SJSA1 (cell line): ENCODE measurements around the gene PITX3. TPM values are rescaled to one million over a fixed set of nuclear protein-coding genes. Genes with fewer than 3 reads are reported as not detected.
"Not testable (repeated sequence)": the region's sequence is repeated elsewhere in the genome, so short reads cannot be mapped to it uniquely, and the experiment has no call there.

ENCODE experiments used
- DNase-seq, 2 experiments: peaks; one replicate each; pipeline ENCODE4 v3.0.0-alpha.2; 2015 to 2020; ENCODE audit warnings: low spot score in 2 of 2, low read depth in 1 of 2
- H3K27ac ChIP-seq: fragments of 250-450 bp; sonication (Bioruptor Pico); 2 replicates; pipeline ENCODE4 v1.5.1; 2020; ENCODE audit warnings: mild to moderate bottlenecking, moderate library complexity
- H3K27me3 ChIP-seq: fragments of 250-450 bp; sonication (Bioruptor Pico); replicated peaks from 2 replicates; pipeline ENCODE4 v1.5.1; 2020; ENCODE audit warnings: mild to moderate bottlenecking, moderate library complexity
- H3K36me3 ChIP-seq: fragments of 250-450 bp; sonication (Bioruptor Pico); 2 replicates; pipeline ENCODE4 v1.5.1; 2020; ENCODE audit warnings: mild to moderate bottlenecking
- H3K4me1 ChIP-seq: fragments of 250-450 bp; sonication (Bioruptor Pico); replicated peaks from 2 replicates; pipeline ENCODE4 v1.6.1; 2021; ENCODE audit warnings: mild to moderate bottlenecking
- H3K4me3 ChIP-seq: fragments of 250-450 bp; sonication (Bioruptor Pico); 2 replicates; pipeline ENCODE4 v1.5.1; 2020; ENCODE audit warnings: mild to moderate bottlenecking
- H3K9me3 ChIP-seq: fragments of 250-450 bp; sonication (Bioruptor Pico); replicated peaks from 2 replicates; pipeline ENCODE4 v1.5.1; 2020; ENCODE audit warnings: mild to moderate bottlenecking
- total RNA-seq: library from RNA; depleted of rRNA; stranded (reverse); fragments of >200 nt; shearing (Covaris generic); gene quantifications from 2 replicates; pipeline ENCODE4 v1.2.3, GENCODE V29; 2014

Gene PITX3
- total RNA-seq, 1 experiment from 2014 or later: not detected

DNA sequence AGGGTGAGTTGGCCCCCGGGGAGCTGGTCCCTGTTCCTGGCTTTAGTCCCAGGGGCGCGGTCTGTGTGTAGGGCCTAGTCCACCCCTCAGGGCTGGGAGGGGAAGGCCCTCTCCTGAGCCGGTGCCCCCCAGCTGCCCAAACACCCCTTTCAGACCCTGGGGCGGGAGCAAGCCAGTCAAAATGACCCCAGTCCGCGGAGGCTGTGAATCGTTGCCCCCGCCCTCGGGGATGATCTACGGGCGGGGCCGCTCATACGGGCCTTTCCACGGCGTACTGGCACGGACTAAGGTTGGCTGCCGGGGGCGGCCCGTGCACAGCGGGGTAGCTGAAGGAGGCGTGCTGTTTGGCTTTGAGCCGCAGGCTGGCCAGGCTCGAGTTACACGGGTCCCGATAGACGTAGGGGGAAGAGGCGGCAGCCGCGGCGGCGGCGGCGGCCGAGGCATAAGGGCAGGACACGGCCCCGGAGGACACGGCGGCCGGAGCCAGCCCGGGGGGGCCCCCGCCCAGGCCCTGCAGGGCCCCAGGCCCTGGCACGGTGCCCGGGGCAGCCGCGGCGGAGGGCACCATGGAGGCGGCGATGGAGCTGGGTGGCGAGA lies 10.9 kb downstream of the PITX3 start:
- Histone ChIP-seq H3K4me1 (peaks cover 29% of the 10 kb centered on the region), H3K36me3 (no peaks in the 10 kb centered on the region), H3K4me3 (peak overlapping the region; percentile 28), H3K27me3 (peaks cover 31% of the 10 kb centered on the region), H3K9me3 (0 out of 2 replicates have a peak, but pooled peaks cover 4% of the 10 kb centered on the region), H3K27ac (no peak overlapping the region)
- DNase-seq: peak in 1 of 2 experiments; percentile 65

DNA sequence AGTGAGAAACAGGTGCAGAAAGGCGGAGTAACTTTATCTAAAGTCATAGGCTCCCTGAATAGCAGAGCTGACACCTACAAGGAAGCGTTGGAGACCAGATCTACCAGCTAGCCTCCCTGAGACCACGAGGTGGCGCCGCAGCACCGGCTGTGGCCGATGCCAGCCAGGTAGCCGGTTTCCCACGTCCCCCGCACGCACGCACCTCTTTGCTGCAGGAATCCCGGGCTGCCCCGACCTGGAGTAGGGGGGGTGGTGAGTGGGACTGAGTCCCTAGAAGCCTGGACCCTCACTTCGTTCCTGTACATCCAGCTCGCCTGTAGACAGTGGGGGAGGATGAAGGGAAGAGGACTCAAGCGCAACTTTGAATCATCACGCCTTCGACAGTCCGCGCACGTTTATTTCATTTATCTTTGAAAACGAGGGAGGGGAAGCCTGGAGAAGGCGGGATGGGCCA lies 11.5 kb downstream of the PITX3 start:
- peaks cover 32% of the 10 kb centered on the region for H3K4me1 ChIP-seq
- no peaks in the 10 kb centered on the region for H3K36me3 ChIP-seq
- peak; percentile 74 to 76 for DNase-seq

DNA sequence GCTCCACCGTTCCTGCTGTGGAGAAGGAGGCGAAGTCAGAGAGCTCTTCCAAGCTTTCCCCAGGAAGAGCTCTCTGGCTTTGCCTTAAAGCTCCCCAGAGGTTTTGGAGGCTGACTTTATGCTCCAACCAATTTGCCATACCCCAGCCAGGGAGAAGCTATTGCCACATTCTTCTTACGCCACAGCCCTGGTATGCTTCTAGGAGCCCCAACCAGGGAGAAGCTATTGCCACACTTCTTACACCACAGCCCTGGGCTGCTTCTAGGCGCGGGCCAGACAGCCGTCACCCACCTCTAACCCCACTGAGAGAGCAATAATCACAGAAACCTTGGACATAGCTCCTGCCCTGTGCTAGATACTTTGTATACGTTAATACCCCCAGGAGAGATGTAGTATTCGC lies 14.3 kb downstream of the PITX3 start:
- H3K4me1 ChIP-seq: peaks cover 32% of the 10 kb centered on the region
- H3K9me3 ChIP-seq: 0 out of 2 replicates have a peak, but pooled peaks cover 4% of the 10 kb centered on the region
- peaks cover 38% of the 10 kb centered on the region for H3K27me3 ChIP-seq
- DNase-seq: no peak
- H3K4me3 ChIP-seq: no peak overlapping the region
- H3K27ac ChIP-seq: no peak overlapping the region
- no peaks in the 10 kb centered on the region for H3K36me3 ChIP-seq

More for the DNA sequence above, 11.5 kb downstream of the PITX3 start:
- peaks cover 31% of the 10 kb centered on the region for H3K27me3 ChIP-seq
- H3K4me3 ChIP-seq: peak overlapping the region; percentile 28
- 0 out of 2 replicates have a peak, but pooled peaks cover 4% of the 10 kb centered on the region for H3K9me3 ChIP-seq
- H3K27ac ChIP-seq: no peak overlapping the region

DNA sequence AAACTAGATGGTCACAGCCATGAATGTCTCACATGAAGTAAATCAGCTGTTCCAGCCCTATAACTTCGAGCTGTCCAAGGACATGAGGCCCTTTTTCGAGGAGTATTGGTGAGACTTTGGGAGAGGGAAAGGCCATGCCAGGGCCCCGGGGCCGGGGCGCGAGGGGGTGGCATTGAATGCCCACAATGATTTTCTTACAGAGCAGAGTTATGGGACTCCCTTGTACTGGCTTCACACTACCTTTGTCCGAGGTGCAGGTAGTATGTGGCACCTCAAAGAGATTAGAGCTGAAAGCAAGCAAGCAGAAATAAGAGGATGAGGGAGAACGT lies 14.8 kb downstream of the PITX3 start:
- Histone ChIP-seq H3K4me3 (no peak overlapping the region), H3K27ac (no peak overlapping the region), H3K36me3 (no peaks in the 10 kb centered on the region), H3K9me3 (0 out of 2 replicates have a peak, but pooled peaks cover 4% of the 10 kb centered on the region), H3K4me1 (peaks cover 32% of the 10 kb centered on the region), H3K27me3 (peaks cover 38% of the 10 kb centered on the region)
- no peak for DNase-seq

DNA sequence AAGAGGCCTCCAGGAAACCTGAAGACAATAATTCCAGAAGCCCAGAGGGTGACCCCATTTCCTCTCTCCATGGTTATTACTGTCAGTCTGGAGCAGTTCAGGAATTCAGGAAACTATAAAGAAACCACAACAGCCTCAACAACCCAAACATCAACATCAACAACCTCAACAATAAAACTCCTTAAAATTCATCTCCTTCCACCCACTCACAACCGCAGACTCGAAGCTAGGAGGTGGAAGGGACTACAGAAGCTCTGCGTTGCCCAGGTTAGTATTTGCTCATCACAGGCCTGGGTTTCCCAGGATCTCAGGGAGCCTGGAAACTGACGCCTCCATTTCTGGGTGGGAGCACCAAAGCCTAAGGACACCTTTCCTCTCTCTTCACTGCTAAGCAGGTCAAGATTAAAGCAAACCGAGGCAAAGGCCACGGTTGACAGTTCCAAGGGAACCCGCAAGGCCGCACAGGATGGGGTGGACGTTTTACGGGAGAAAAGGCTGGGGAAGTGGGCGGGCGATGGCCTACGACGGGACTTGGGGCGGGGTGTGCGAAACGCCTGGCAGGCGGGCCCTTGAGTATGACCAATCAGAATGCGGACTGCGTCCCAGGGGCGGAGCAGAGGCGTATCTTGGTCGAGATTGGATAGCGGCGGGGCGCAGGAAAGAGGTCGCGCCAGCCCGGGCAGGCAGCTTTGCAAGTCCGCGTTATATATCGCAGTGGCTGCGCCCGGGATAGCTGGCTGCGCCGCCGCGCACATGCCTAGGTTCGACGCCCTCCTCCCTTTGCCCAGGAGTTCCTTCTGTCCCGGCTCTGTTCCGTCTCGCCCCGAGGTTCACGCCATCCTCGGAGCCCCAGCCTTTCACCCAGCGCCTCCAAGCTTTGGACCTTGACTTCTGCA lies 15.4 kb downstream of the PITX3 start, which contains the start of gene ELOVL3:
TSS of gene ELOVL3 (plus strand) at position 654 of the 896 bp plus-strand sequence. CDS start 250 bp downstream, outside the sequence.
- Histone ChIP-seq H3K4me3 (no peak within 1 kb of the TSS; the same call in 1 of the 2 replicates), H3K4me1 (peaks cover 28% of the 10 kb centered on the region), H3K27ac (no peak within 1 kb of the TSS), H3K27me3 (peaks cover 35% of the 10 kb centered on the region), H3K9me3 (0 out of 2 replicates have a peak, but pooled peaks cover 3% of the 10 kb centered on the region), H3K36me3 (no peaks in the 10 kb centered on the region)
- DNase-seq: peak; percentile 74 to 93

DNA sequence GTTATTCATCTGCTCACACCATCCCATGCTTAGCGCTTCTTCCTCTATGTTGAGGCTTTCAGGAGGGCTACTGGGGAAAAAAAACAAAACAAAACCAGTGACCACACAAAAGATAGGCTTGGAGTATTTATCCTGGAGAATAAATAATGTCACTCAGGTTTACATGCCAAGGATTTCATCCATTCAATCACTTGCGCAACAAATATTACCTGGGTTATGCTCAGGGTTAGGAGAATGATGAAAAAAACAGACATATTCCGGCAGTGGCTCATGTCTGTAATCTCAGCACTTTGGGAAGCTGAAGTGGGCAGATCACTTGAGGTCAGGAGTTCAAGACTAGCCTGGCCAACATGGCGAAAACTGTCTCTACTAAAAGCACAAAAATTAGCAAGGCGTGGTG lies 18.5 kb downstream of the PITX3 start:
- H3K36me3 ChIP-seq: no peaks in the 10 kb centered on the region
- peaks cover 17% of the 10 kb centered on the region for H3K4me1 ChIP-seq
- H3K27me3 ChIP-seq: peaks cover 27% of the 10 kb centered on the region
- H3K27ac ChIP-seq: no peak overlapping the region
- DNase-seq: no peak
- no peak overlapping the region for H3K4me3 ChIP-seq
- H3K9me3 ChIP-seq: no peaks in the 10 kb centered on the region

DNA sequence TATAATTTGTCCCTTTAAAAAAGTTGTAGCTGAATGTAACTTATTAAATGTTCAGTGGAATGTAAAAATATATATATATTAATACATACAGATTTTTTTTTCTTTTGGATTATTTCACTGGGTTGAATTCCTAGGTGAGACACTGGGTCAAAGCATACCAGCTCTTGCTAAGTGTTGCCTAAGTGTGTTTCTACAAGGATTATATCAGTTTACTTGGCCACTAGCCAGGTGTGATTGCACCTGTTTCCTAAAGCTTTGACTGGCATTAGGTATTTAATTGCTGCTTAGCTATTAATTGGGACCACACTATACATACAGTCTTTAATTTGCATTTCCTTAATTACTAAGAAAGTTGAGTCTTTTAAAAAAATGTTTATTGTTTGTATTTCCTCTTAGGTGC lies 20.7 kb downstream of the PITX3 start:
- H3K27me3 ChIP-seq: peaks cover 25% of the 10 kb centered on the region
- no peaks in the 10 kb centered on the region for H3K9me3 ChIP-seq
- no peak for DNase-seq
- H3K36me3 ChIP-seq: no peaks in the 10 kb centered on the region
- H3K27ac ChIP-seq: no peak overlapping the region
- H3K4me1 ChIP-seq: peaks cover 7% of the 10 kb centered on the region
- H3K4me3 ChIP-seq: no peak overlapping the region

DNA sequence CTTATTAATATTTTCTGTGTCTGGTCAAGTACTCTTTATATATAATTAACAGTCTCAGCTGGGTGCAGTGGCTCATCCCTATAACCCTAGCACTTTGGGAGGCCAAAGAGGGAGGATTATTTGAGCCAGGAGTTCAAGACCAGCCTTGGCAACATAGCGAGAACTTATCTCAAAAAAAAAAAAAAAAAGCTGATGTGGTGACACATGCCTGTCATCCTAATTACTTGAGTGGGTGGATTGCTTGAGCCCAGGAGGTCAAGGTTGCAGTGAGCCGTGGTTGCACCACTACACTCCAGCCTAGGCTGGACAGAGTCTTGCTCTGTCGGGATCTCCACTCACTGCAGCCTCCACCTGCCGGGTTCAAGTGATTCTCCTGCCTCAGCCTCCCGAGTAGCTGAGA lies 21.9 kb downstream of the PITX3 start:
- H3K27ac ChIP-seq: no peak overlapping the region
- H3K36me3 ChIP-seq: no peaks in the 10 kb centered on the region
- peaks cover 25% of the 10 kb centered on the region for H3K27me3 ChIP-seq
- no peak for DNase-seq
- no peaks in the 10 kb centered on the region for H3K4me1 ChIP-seq
- H3K9me3 ChIP-seq: no peaks in the 10 kb centered on the region
- no peak overlapping the region for H3K4me3 ChIP-seq

DNA sequence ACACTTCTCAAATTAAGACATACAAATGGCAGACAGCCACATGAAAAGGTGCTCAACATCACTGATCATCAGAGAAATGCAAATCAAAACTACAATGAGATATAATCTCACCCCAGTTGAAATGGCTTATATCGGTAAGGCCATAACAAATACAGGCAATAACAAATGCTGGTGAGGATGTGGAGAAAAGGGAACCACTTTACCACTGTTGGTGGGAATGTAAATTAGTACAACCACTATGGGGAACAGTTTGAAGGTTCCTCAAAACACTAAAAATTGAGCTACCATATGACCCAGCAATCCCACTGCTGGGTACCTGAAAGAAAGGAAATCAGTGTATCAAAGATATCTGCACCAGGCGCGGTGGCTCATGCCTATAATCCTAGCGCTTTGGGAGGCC lies 27.7 kb downstream of the PITX3 start:
- H3K27ac ChIP-seq, H3K36me3 ChIP-seq, H3K4me1 ChIP-seq, H3K9me3 ChIP-seq, H3K27me3 ChIP-seq, DNase-seq, H3K4me3 ChIP-seq: not testable (repeated sequence)

DNA sequence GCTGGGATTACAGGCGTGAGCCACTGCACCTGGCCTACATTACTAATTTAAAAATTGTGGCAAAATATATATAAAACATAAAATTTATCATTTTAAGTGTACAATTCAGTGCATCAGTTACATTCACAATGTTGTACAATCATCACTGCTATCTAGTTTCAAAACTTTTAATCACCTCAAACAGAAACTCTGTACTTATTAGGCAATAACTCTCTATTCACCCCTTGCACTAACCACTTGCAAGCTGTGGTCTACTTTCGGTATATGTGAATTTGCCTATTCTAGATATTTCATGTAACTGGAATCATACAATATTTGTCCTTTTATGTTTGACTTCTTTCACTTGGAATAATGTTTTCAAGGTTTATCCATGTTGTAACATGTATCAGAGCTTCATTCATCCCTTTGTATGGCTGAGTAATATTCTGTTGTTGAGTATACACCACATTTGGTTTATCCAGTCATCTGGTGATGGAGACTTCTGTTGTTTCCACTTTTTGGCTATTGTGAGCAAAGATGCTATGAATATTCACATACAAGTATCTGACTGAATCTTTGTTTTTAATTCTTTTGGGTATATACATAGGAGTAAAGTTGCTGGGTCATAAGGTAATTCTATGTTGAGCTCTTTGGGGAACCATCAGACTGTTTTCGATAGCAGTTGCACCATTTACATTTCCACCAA lies 29.6 kb downstream of the PITX3 start:
- no peak for DNase-seq
- H3K27me3 ChIP-seq: peaks cover 4% of the 10 kb centered on the region; the same call in 1 of the 2 replicates
- H3K4me3 ChIP-seq: no peak overlapping the region
- H3K9me3 ChIP-seq: no peaks in the 10 kb centered on the region
- no peak overlapping the region for H3K27ac ChIP-seq
- H3K4me1 ChIP-seq: no peaks in the 10 kb centered on the region
- no peaks in the 10 kb centered on the region for H3K36me3 ChIP-seq

DNA sequence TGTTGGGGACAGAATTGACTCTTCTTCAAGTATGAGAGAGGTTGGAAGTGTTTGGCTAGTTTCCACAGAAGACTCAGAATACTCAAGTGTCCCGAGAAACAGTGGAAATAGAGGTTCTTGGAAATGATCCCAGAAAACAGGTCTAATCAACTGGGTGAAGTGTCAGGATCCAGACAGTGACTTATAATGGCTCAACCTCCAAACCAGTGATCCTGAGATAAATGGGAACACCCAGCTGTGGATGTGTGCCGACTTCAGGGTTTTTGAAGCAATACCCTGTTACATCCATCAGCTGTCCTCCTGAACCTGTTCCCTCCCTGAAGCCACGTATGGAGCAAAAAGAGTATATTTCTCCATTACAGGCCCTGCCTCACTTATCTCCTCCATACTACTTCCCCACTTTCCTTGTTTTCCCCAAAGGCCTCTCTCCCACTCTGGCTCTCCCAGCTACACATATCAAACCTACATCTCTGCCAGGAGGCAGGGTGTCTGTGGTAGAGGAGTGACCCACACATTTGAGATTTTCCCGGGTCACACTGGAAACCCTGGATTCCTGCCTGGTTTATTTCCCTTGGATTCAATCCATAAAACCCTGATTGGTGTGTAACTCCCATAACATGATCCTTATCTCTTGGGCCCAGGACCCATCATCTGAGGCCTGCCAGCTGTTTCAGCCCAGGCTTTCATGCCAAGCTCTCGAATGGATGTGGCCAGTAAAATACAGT lies 32.8 kb downstream of the PITX3 start:
- DNase-seq: no peak
- H3K9me3 ChIP-seq: peaks cover 8% of the 10 kb centered on the region
- H3K36me3 ChIP-seq: no peaks in the 10 kb centered on the region
- H3K27ac ChIP-seq: no peak overlapping the region
- no peak overlapping the region for H3K4me3 ChIP-seq
- no peaks in the 10 kb centered on the region for H3K4me1 ChIP-seq
- H3K27me3 ChIP-seq: peaks cover 4% of the 10 kb centered on the region; the same call in 1 of the 2 replicates

DNA sequence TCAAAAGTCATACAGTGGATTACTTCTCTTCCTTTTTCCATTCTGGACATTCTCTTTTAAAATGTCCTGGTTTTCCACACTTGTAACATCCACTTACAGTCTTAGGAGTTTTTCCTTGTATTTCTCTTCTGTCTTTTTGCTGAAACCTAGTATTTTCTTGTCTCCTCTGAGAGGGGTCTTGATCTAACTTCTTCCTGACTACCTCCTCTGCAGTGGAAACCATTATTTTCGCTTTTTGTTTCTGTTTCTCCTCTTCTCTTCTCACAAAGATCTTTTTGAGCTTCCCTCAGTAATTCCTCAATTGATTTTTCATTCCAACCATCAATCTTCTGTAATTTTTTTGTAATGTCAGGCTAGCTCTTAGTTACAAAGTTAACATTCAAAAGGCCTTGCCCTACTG lies 38.9 kb downstream of the PITX3 start:
- DNase-seq: no peak
- no peaks in the 10 kb centered on the region for H3K36me3 ChIP-seq

More for the DNA sequence above, 38.9 kb downstream of the PITX3 start:
- no peak overlapping the region for H3K4me3 ChIP-seq
- H3K27me3 ChIP-seq: 0 out of 2 replicates have a peak, but pooled peaks cover 3% of the 10 kb centered on the region
- H3K4me1 ChIP-seq: no peaks in the 10 kb centered on the region
- H3K27ac ChIP-seq: no peak overlapping the region
- peaks cover 8% of the 10 kb centered on the region for H3K9me3 ChIP-seq
